Activated CD8-positive, alpha-beta memory T cell treated with anti-CD3 and anti-CD28 coated beads, Interleukin-2, amount 50 U/mL, for 24 hours (primary cell): Measurements from ENCODE around the gene SYNE2.
"Not testable (repeated sequence)": the region's sequence is repeated elsewhere in the genome, so short reads cannot be mapped to it uniquely, and the experiment has no call there.

Experiments used
- DNase-seq: peaks from one replicate; pipeline ENCODE4 v3.0.0-alpha.2; 2020; ENCODE audit errors: extremely low read depth

Gene SYNE2

GRCh38 chr14:64025479-64025878 lies 172.7 kb downstream of the SYNE2 start:
- no peak for DNase-seq

GRCh38 chr14:64026600-64026999 lies 173.8 kb downstream of the SYNE2 start:
- no peak for DNase-seq

- DNase-seq = no peak
Observed at GRCh38 chr14:64035143-64035542, 182.3 kb downstream of the SYNE2 start.

GRCh38 chr14:64037869-64038745 lies 185.3 kb downstream of the SYNE2 start:
- DNase-seq = not testable (repeated sequence)

GRCh38 chr14:64038841-64039542 lies 186.2 kb downstream of the SYNE2 start:
- DNase-seq = no peak

- no peak for DNase-seq
Observed at GRCh38 chr14:64040044-64040443, 187.2 kb downstream of the SYNE2 start.

GRCh38 chr14:64043296-64043695 lies 190.5 kb downstream of the SYNE2 start:
- DNase-seq = not testable (repeated sequence)

GRCh38 chr14:64045091-64045490 lies 192.3 kb downstream of the SYNE2 start:
- DNase-seq = no peak

GRCh38 chr14:64049616-64050381 lies 197.0 kb downstream of the SYNE2 start:
- DNase-seq = no peak

- DNase-seq = no peak
Observed at GRCh38 chr14:64053694-64054669, 201.2 kb downstream of the SYNE2 start.

GRCh38 chr14:64059454-64060198 lies 206.8 kb downstream of the SYNE2 start:
- no peak for DNase-seq

- DNase-seq = no peak
Observed at GRCh38 chr14:64060199-64060545, 207.4 kb downstream of the SYNE2 start.

- DNase-seq = no peak
Observed at GRCh38 chr14:64060648-64061096, 207.9 kb downstream of the SYNE2 start.

- no peak for DNase-seq
Observed at GRCh38 chr14:64061115-64061514, 208.3 kb downstream of the SYNE2 start.

GRCh38 chr14:64061706-64062105 lies 208.9 kb downstream of the SYNE2 start:
- DNase-seq = no peak

GRCh38 chr14:64062381-64063115 lies 209.7 kb downstream of the SYNE2 start:
- no peak for DNase-seq

GRCh38 chr14:64064447-64064846 lies 211.6 kb downstream of the SYNE2 start:
- DNase-seq = no peak

- no peak for DNase-seq
Observed at GRCh38 chr14:64069634-64070359, 217.0 kb downstream of the SYNE2 start.
